Ascending aorta (tissue), 2 donors: ENCODE data around the gene TMEM108. TPM values are rescaled to one million over a fixed set of nuclear protein-coding genes. Genes with fewer than 3 reads are reported as not detected.

Experiments
- DNase-seq, 2 donors: peaks; one replicate each; pipeline ENCODE4 v3.0.0-alpha.2; 2019; ENCODE audit warnings: low spot score in 2 of 2
- H3K27ac ChIP-seq, 2 donors: fragments of 200-600 bp; sonication (generic); one replicate each; pipeline ENCODE4 v1.5.1; 2016 to 2017; ENCODE audit warnings: mild to moderate bottlenecking in 1 of 2
- H3K27me3 ChIP-seq: fragments of 200-600 bp; sonication (generic); one replicate; pipeline ENCODE4 v1.5.1; 2017
- H3K36me3 ChIP-seq, 2 donors: fragments of 200-600 bp; sonication (generic); one replicate each; pipeline ENCODE4 v1.5.1; 2016
- H3K4me1 ChIP-seq, 2 donors: fragments of 200-600 bp; sonication (generic); one replicate each; pipeline ENCODE4 v1.5.1; 2016 to 2017; ENCODE audit warnings: mild to moderate bottlenecking in 1 of 2
- H3K4me3 ChIP-seq, 2 donors: fragments of 200-600 bp; sonication (generic); one replicate each; pipeline ENCODE4 v1.5.1; 2016 to 2017; ENCODE audit warnings: mild to moderate bottlenecking in 1 of 2
- H3K9me3 ChIP-seq, 2 donors: fragments of 200-600 bp; sonication (generic); one replicate each; pipeline ENCODE4 v1.5.1; 2016
- CTCF ChIP-seq, 3 experiments: fragments of 200-600 bp in 2 of 3; fragments of 450-650 bp in 1 of 3; sonication (generic) in 2 of 3; IDR thresholded peaks; one replicate each; pipeline ENCODE4 v1.5.1; 2016 to 2019; ENCODE audit warnings: antibody characterized with exemption in 3 of 3, mild to moderate bottlenecking in 1 of 3, moderate library complexity in 1 of 3
- intact Hi-C: fragments of 100-400 bp; cut with DNase I; formaldehyde crosslinking; loops from one replicate; pipeline ENCODE4 v1.15.1; 2023
- total RNA-seq: library from RNA; depleted of rRNA; stranded (reverse); fragments of >200 nt; gene quantifications from one replicate; pipeline ENCODE4 v1.1.0, GENCODE V29; 2016

TMEM108 gene
- total RNA-seq, 1 donor from 2014 or later: not detected

- Histone ChIP-seq H3K9me3 (no peaks in the 10 kb centered on the region), H3K4me1 (no peaks in the 10 kb centered on the region), H3K27me3 (no peaks in the 10 kb centered on the region), H3K27ac (no peak overlapping the region), H3K4me3 (no peak overlapping the region), H3K36me3 (no peaks in the 10 kb centered on the region)
- TF ChIP-seq CTCF (IDR thresholded peaks at IDR 0.05): no peak
- intact Hi-C loops: no loop called here
- DNase-seq: no peak
These were observed 390.9 kb downstream of the TMEM108 start for GRCh38 chr3:133429063-133429462.

GRCh38 chr3:133439563-133439962, 401.4 kb downstream of the TMEM108 start:
- Histone ChIP-seq H3K4me1 (no peaks in the 10 kb centered on the region), H3K27me3 (no peaks in the 10 kb centered on the region), H3K9me3 (no peaks in the 10 kb centered on the region), H3K4me3 (no peak overlapping the region), H3K27ac (no peak overlapping the region), H3K36me3 (no peaks in the 10 kb centered on the region)
- TF ChIP-seq CTCF (IDR thresholded peaks at IDR 0.05): no peak
- intact Hi-C loops: no loop called here
- DNase-seq: no peak

- no peaks in the 10 kb centered on the region for H3K4me1 ChIP-seq
- no peak overlapping the region for H3K4me3 ChIP-seq
- DNase-seq: no peak
- H3K9me3 ChIP-seq: no peaks in the 10 kb centered on the region
- no peak for TF ChIP-seq CTCF (IDR thresholded peaks at IDR 0.05)
- H3K27me3 ChIP-seq: no peaks in the 10 kb centered on the region
- H3K27ac ChIP-seq: no peak overlapping the region
- intact Hi-C loops: no loop called here
- H3K36me3 ChIP-seq: no peaks in the 10 kb centered on the region
These were observed 402.5 kb downstream of the TMEM108 start for GRCh38 chr3:133440652-133441051.

GRCh38 chr3:133441867-133442270, 403.7 kb downstream of the TMEM108 start:
- no peak overlapping the region for H3K27ac ChIP-seq
- no peak for DNase-seq
- TF ChIP-seq CTCF (IDR thresholded peaks at IDR 0.05): no peak
- H3K27me3 ChIP-seq: no peaks in the 10 kb centered on the region
- H3K36me3 ChIP-seq: no peaks in the 10 kb centered on the region
- no peak overlapping the region for H3K4me3 ChIP-seq
- intact Hi-C loops: no loop called here
- no peaks in the 10 kb centered on the region for H3K9me3 ChIP-seq
- no peaks in the 10 kb centered on the region for H3K4me1 ChIP-seq

GRCh38 chr3:133442518-133442917, 404.3 kb downstream of the TMEM108 start:
- Histone ChIP-seq H3K4me1 (no peaks in the 10 kb centered on the region), H3K9me3 (no peaks in the 10 kb centered on the region)

More at GRCh38 chr3:133442518-133442917, 404.3 kb downstream of the TMEM108 start:
- Histone ChIP-seq H3K4me3 (no peak overlapping the region), H3K27me3 (no peaks in the 10 kb centered on the region), H3K27ac (no peak overlapping the region), H3K36me3 (no peaks in the 10 kb centered on the region)
- no peak for DNase-seq
- intact Hi-C loops: no loop called here
- no peak for TF ChIP-seq CTCF (IDR thresholded peaks at IDR 0.05)
